Heart left ventricle (tissue), 16 donors: ENCODE measurements around the gene FURIN. TPM values are rescaled to one million over a fixed set of nuclear protein-coding genes. Genes with fewer than 3 reads are reported as not detected.

Experiments used
- ATAC-seq, 4 donors: fragments of 200-7000 bp; cut with Tn5 transposase; one replicate each; pipeline ENCODE4 v1.9.1; 2020 to 2022; ENCODE audit warnings: moderate library complexity in 4 of 4, mild to moderate bottlenecking in 3 of 4, moderate number of reproducible peaks in 1 of 4
- DNase-seq, 5 donors: peaks; one replicate each; pipeline ENCODE4 v3.0.0-alpha.2; 2020
- H3K27ac ChIP-seq, 12 donors: fragments of 200-600 bp; sonication (generic) in 4 of 12; one replicate each; pipeline versions ENCODE4 v1.5.0 to v1.8.0; 2016 to 2022; ENCODE audit warnings: mild to moderate bottlenecking in 2 of 12
- H3K27me3 ChIP-seq, 9 donors: fragments of 200-600 bp; sonication (generic) in 2 of 9; one replicate each; pipeline versions ENCODE4 v1.5.1 to v1.8.0; 2016 to 2022; ENCODE audit warnings: mild to moderate bottlenecking in 3 of 9
- H3K36me3 ChIP-seq, 9 donors: fragments of 200-600 bp; sonication (generic) in 2 of 9; one replicate each; pipeline versions ENCODE4 v1.5.0 to v1.8.0; 2018 to 2022; ENCODE audit warnings: mild to moderate bottlenecking in 2 of 9
- H3K4me1 ChIP-seq, 12 donors: fragments of 200-600 bp; sonication (generic) in 4 of 12; one replicate each; pipeline versions ENCODE4 v1.5.0 to v1.8.0; 2016 to 2022; ENCODE audit warnings: mild to moderate bottlenecking in 3 of 12
- H3K4me3 ChIP-seq, 12 donors: fragments of 200-600 bp; sonication (generic) in 4 of 12; one replicate each; pipeline versions ENCODE4 v1.5.0 to v1.8.0; 2017 to 2022; ENCODE audit warnings: mild to moderate bottlenecking in 9 of 12, moderate library complexity in 4 of 12
- H3K9me3 ChIP-seq, 12 donors: fragments of 200-600 bp; sonication (generic) in 4 of 12; one replicate each; pipeline versions ENCODE4 v1.5.0 to v1.8.0; 2016 to 2022; ENCODE audit warnings: mild to moderate bottlenecking in 1 of 12
- CTCF ChIP-seq, 12 donors: fragments of 200-600 bp; sonication (generic) in 4 of 12; IDR thresholded peaks; one replicate each; pipeline versions ENCODE4 v1.5.0 to v1.8.0; 2018 to 2022; ENCODE audit warnings: antibody characterized with exemption in 12 of 12, mild to moderate bottlenecking in 5 of 12
- POLR2A ChIP-seq, 2 donors: fragments of 450-650 bp; IDR thresholded peaks; one replicate each; pipeline ENCODE4 v1.6.1; 2017; ENCODE audit warnings: antibody characterized with exemption in 2 of 2, mild to moderate bottlenecking in 2 of 2, moderate library complexity in 2 of 2
- WGBS, 4 donors: extraction: QIAGEN DNeasy Blood & Tissue Kit in 2 of 4; methylation state at CpG; one replicate each; pipeline versions ENCODE4 v1.1.5 to v1.1.7; 2013 to 2018; 5-methylcytosine and 5-hydroxymethylcytosine counted together
- intact Hi-C, 10 donors: fragments of 100-400 bp; cut with DNase I; formaldehyde crosslinking; loops; one replicate each; pipeline versions ENCODE4 v1.11.1 to v1.14.2; 2022
- polyA plus RNA-seq, 2 donors: library from polyadenylated mRNA; stranded (reverse); fragments of 200-250 nt; gene quantifications; one replicate each; pipeline ENCODE4 v1.2.3, GENCODE V29; 2013
- total RNA-seq, 9 donors: library from RNA; depleted of rRNA in 2 of 9; stranded (reverse); fragments of >200 nt in 2 of 9; fragmentation: NEBNext Ultra II Directional in 3 of 9; extraction: Animal tissue kit (Norgen Biotek cat#: 25700) in 3 of 9; gene quantifications; one replicate each; pipeline versions ENCODE4 v1.1.0 to v1.2.4, GENCODE V29; 2016 to 2023
- donor health status: ischemic (EF 13 %, LVEDD 7.1; RV severe dilation, severe dysfunction).
- donor health status: healthy with polysubstance abuse.
- donor health status: DM: no; HTN: yes; CAD: no.
- donor health status: DM: no; HTN: no; CAD: no.
- donor health status: ischemic (EF 25% LVEDD 6.9; RV normal size, moderate dysfunction).
- donor health status: ischemic (EF 25% LVEDD 5.7; RV mildly dilated, moderate dysfunction).
- donor health status: healthy.
- donor health status: DM: yes; HTN: yes; CAD: no.
- donor health status: ischemic (EF 35%, LVEDD 5.7; RV mildly dilated, moderate dysfunction).
- donor health status: nonischemic (EF 11% LVEDD 7.7; RV severe dilation, severe dysfunction).
- donor health status: DM: yes; HTN: yes; CAD: no.
- donor health status: PGD.
- donor health status: ischemic (EF 29% LVEDD 5.4; RV normal size, mild dysfunction).
- donor health status: nonischemic (EF 23%, LVEDD 6.1; RV moderate dilation, normal function).

Gene FURIN
- total and polyA plus RNA-seq, 11 donors = 37.2 to 174 (median 64.8) TPM

- peak overlapping the region in 11 of 12 donors; percentile 81 to 97 (median 94) for H3K27ac ChIP-seq
- H3K4me3 ChIP-seq = peak overlapping the region; percentile 47 to 95 (median 84)
- no peaks in the 10 kb centered on the region for H3K9me3 ChIP-seq
- no peak for TF ChIP-seq CTCF (IDR thresholded peaks at IDR 0.05)
- TF ChIP-seq POLR2A (IDR thresholded peaks at IDR 0.05) = no peak
- peaks cover 3 to 46% (median 34%) of the 10 kb centered on the region in 12 donors for H3K4me1 ChIP-seq
- 63 to 72% (median 71%) methylated on average over 17 to 18 of the region's 18 CpGs for WGBS, 4 donors
- DNase-seq (peak in 1 of 5 donors; percentile 48), ATAC-seq (peak in 2 of 4 donors; percentile 11 to 32)
- no peaks in the 10 kb centered on the region for H3K27me3 ChIP-seq
- peaks cover 0 to 42% (median 33%) of the 10 kb centered on the region in 9 donors for H3K36me3 ChIP-seq
- intact Hi-C loops = loop anchor here in 7 of 10 donors (2.0 kb wide), 3 partner anchors 27 to 31 kb away; partner anchors contain the start of genes HDDC3 (in 2 of the 7) and UNC45A (in 2 of the 7)
Measured at GRCh38 chr15:90903733-90904536, 35.5 kb downstream of the FURIN start.

GRCh38 chr15:90904746-90905145 lies 36.4 kb downstream of the FURIN start:
- no peak for TF ChIP-seq POLR2A (IDR thresholded peaks at IDR 0.05)
- no peak for TF ChIP-seq CTCF (IDR thresholded peaks at IDR 0.05)
- ATAC-seq = no peak
- 93 to 97% (median 97%) methylated on average over 9 of the region's 9 CpGs for WGBS, 4 donors
- H3K27me3 ChIP-seq = no peaks in the 10 kb centered on the region
- no peak overlapping the region for H3K4me3 ChIP-seq
- peaks cover 0 to 49% (median 42%) of the 10 kb centered on the region in 9 donors for H3K36me3 ChIP-seq
- intact Hi-C loops = no loop called here
- no peak for DNase-seq
- no peak overlapping the region for H3K27ac ChIP-seq
- peaks cover 3 to 55% (median 35%) of the 10 kb centered on the region in 12 donors for H3K4me1 ChIP-seq
- no peaks in the 10 kb centered on the region for H3K9me3 ChIP-seq

- Histone ChIP-seq H3K4me3 (no peak overlapping the region), H3K9me3 (no peaks in the 10 kb centered on the region), H3K27ac (no peak overlapping the region), H3K36me3 (peaks cover 0 to 57% (median 50%) of the 10 kb centered on the region in 9 donors), H3K27me3 (no peaks in the 10 kb centered on the region), H3K4me1 (peaks cover 3 to 58% (median 35%) of the 10 kb centered on the region in 12 donors)
- peak in 1 of 5 donors; percentile 62 for DNase-seq
- no peak for ATAC-seq
- 93 to 94% (median 94%) methylated on average over 24 to 28 of the region's 28 CpGs for WGBS, 4 donors
- TF ChIP-seq CTCF (IDR thresholded peaks at IDR 0.05) = no peak
- no peak for TF ChIP-seq POLR2A (IDR thresholded peaks at IDR 0.05)
- intact Hi-C loops = no loop called here
Measured at GRCh38 chr15:90905306-90906180, 37.2 kb downstream of the FURIN start.
